Stimulated activated CD8-positive, alpha-beta memory T cell treated with anti-CD3 and anti-CD28 coated beads, Interleukin-7, amount 100 ng/mL, for 48 hours (primary cell): ENCODE data around the gene SYMPK.
"Not testable (repeated sequence)": the region's sequence is repeated elsewhere in the genome, so short reads cannot be mapped to it uniquely, and the experiment has no call there.

Experiments
- DNase-seq, 2 donors: peaks; one replicate each; pipeline ENCODE4 v3.0.0-alpha.2; 2020; ENCODE audit warnings: low read depth in 1 of 2; ENCODE audit errors: extremely low read depth in 1 of 2

SYMPK gene

GRCh38 chr19:45809643-45810159 is 53.2 kb downstream of the SYMPK start:
- no peak for DNase-seq

- DNase-seq = no peak
Observed at GRCh38 chr19:45805719-45806118, 57.2 kb downstream of the SYMPK start.

- DNase-seq = no peak
Observed at GRCh38 chr19:45804959-45805230, 58.1 kb downstream of the SYMPK start.

GRCh38 chr19:45804140-45804958 is 58.6 kb downstream of the SYMPK start:
- no peak for DNase-seq

GRCh38 chr19:45801603-45802175 is 61.3 kb downstream of the SYMPK start:
- DNase-seq = no peak

- no peak for DNase-seq
Observed at GRCh38 chr19:45800070-45800553, 62.8 kb downstream of the SYMPK start.

- DNase-seq = not testable (repeated sequence)
Observed at GRCh38 chr19:45799541-45799940, 63.4 kb downstream of the SYMPK start.

GRCh38 chr19:45798995-45799517 is 63.9 kb downstream of the SYMPK start:
- DNase-seq = no peak

- no peak for DNase-seq
Observed at GRCh38 chr19:45794627-45795026, 68.3 kb downstream of the SYMPK start.

- DNase-seq = no peak
Observed at GRCh38 chr19:45793876-45794275, 69.1 kb downstream of the SYMPK start.

GRCh38 chr19:45793178-45793564 is 69.8 kb downstream of the SYMPK start:
- DNase-seq = no peak

GRCh38 chr19:45792470-45793177 is 70.3 kb downstream of the SYMPK start, which contains the start of gene DMWD:
Gene DMWD (minus strand): TSS chr19:45792845. CDS start chr19:45792756, 89 bp downstream.
- peak; percentile 99 for DNase-seq

- no peak for DNase-seq
Observed at GRCh38 chr19:45791744-45792469, 71.0 kb downstream of the SYMPK start.

- no peak for DNase-seq
Observed at GRCh38 chr19:45790942-45791341, 72.0 kb downstream of the SYMPK start.

- DNase-seq = no peak
Observed at GRCh38 chr19:45789035-45789786, 73.7 kb downstream of the SYMPK start.

GRCh38 chr19:45786533-45786894 is 76.4 kb downstream of the SYMPK start:
- DNase-seq = no peak

- no peak for DNase-seq
Observed at GRCh38 chr19:45785781-45786532, 77.0 kb downstream of the SYMPK start.

- no peak for DNase-seq
Observed at GRCh38 chr19:45785097-45785496, 77.8 kb downstream of the SYMPK start.

- DNase-seq = no peak
Observed at GRCh38 chr19:45784096-45784495, 78.9 kb downstream of the SYMPK start.
